ENCODE data around the gene CEP19. TPM values are rescaled to one million over a fixed set of nuclear protein-coding genes. Genes with fewer than 3 reads are reported as not detected.

The CEP19 gene
- total RNA-seq, 1 donor from 2014 or later = 10.6 TPM

- DNase-seq (ENCODE audit: low spot score in 2 of 2) (peak in 1 of 2 donors; percentile 76), FAIRE-seq (no peak)
Measured at GRCh38 chr3:196712514-196713413, 714 bp upstream of the CEP19 start.

- FAIRE-seq (no peak), DNase-seq (ENCODE audit: low spot score in 2 of 2) (no peak)
Measured at GRCh38 chr3:196708467-196708866, 3.6 kb downstream of the CEP19 start.

- FAIRE-seq = no peak
- DNase-seq (ENCODE audit: low spot score in 2 of 2) = no peak
Measured at GRCh38 chr3:196707566-196707965, 4.5 kb downstream of the CEP19 start.

DNA sequence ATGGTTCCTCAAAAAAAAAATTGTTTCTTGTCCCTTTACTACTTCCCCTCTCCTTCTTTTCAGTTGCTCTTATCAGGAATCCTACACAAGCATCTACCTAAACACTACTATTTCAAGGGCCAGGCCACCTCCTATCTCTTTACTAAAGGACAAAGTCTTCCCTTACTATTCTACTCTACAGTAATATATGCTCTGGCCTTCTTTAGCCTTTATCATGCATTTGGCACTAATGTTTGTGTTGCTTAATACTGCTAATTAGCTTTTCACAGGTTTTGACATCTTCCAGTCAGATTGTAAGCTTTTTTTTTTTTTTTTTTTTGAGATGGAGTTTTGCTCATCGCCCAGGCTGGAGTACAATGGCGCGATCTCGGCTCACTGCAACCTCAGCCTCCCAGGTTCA is 5.3 kb downstream of the CEP19 start:
- no peak for DNase-seq (ENCODE audit: low spot score in 2 of 2)
- FAIRE-seq = no peak

GRCh38 chr3:196706327-196706726 is 5.7 kb downstream of the CEP19 start:
- FAIRE-seq = no peak
- no peak for DNase-seq (ENCODE audit: low spot score in 2 of 2)

DNA sequence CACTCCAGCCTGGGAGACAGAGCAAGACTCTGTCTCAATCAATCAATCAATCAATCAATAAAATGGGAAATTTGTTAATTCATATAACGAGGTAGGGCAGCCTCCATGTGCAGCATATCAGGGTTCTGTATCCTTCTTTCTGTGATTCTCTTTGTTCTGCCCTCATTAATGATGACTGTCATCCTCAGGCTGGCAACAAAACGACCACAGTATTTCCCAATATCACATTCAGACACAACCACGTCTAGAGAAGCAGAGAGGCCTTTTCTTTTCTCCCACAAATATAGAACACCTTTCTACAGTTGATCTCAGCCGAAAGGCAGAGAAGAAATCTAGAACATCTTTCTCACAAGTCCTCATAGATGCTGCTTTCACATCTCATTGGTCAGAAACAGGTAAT is 11.2 kb downstream of the CEP19 start:
- FAIRE-seq (no peak), DNase-seq (ENCODE audit: low spot score in 2 of 2) (no peak)

- DNase-seq (ENCODE audit: low spot score in 2 of 2) (no peak), FAIRE-seq (no peak)
Measured at GRCh38 chr3:196699749-196700148, 12.3 kb downstream of the CEP19 start.

GRCh38 chr3:196697270-196697669 is 14.8 kb downstream of the CEP19 start:
- DNase-seq (ENCODE audit: low spot score in 2 of 2) = no peak
- no peak for FAIRE-seq

GRCh38 chr3:196695849-196696226 is 16.2 kb downstream of the CEP19 start:
- DNase-seq (ENCODE audit: low spot score in 2 of 2) (no peak), FAIRE-seq (no peak)

- FAIRE-seq (no peak), DNase-seq (ENCODE audit: low spot score in 2 of 2) (no peak)
Measured at GRCh38 chr3:196694941-196695848, 16.9 kb downstream of the CEP19 start.

- FAIRE-seq (no peak), DNase-seq (ENCODE audit: low spot score in 2 of 2) (peak in 1 of 2 donors; percentile 42)
Measured at GRCh38 chr3:196694202-196694638, 17.8 kb downstream of the CEP19 start.

DNA sequence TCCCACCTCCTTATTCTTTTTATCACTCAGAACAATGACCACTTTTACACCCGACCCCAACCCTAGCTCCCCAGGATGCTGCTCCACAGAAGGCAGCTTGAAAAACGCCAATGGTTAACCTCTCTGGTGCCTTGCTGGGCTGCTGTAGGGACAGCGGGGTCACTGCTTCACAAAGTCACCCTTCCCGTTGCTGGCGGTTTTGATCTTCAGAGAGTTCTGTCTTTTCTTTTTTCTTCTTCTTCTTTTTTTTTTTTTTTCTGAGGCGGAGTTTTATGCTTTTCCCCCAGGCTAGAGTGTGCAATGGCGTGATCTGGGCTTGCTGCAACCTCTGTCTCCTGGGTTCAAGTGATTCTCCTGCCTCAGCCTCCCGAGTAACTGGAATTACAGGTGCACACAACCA is 20.7 kb downstream of the CEP19 start:
- FAIRE-seq (no peak), DNase-seq (ENCODE audit: low spot score in 2 of 2) (no peak)

GRCh38 chr3:196689941-196690660 is 21.9 kb downstream of the CEP19 start:
- DNase-seq (ENCODE audit: low spot score in 2 of 2) (no peak), FAIRE-seq (no peak)

DNA sequence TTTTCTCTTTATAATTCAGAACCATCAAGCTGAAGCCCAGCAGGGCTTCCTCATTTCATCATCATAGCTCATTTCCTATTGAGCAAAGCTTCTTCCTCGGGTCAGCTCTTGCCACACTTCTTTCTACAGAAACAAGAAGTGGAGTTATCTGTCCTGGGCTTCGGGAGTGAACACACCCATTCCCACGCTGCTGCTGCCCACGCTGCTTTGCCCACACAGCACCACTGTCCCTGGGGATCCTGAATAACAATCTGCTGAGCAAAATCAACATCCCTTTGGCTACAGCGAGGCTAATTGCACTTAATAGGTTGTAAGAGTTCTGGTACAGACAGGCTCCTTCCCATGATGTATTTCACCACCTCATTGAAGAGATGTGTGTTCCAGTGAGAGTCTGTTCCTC is 23.7 kb downstream of the CEP19 start:
- peak in 1 of 2 donors; percentile 45 for DNase-seq (ENCODE audit: low spot score in 2 of 2)
- no peak for FAIRE-seq

DNA sequence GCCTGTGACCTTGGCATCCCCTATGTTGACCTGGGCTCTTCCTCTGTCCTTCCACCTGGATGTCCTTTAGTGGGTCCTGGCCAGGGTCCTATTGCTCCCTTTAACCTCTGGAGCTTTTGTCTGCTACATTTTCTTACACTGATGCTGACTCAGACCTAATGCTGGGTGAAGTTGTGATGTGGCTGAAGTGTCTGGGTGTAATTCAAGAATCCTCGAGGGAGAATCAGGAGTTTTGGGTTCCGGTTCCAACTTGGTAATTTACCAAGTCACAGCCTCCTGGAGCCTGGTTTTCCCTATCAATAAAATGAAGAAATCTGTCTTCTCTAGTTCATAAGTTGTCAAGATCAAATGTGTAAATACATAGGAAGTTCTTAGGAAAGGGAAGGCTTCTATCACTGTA is 25.6 kb downstream of the CEP19 start:
- no peak for FAIRE-seq
- no peak for DNase-seq (ENCODE audit: low spot score in 2 of 2)

- peak; percentile 51 to 67 for DNase-seq (ENCODE audit: low spot score in 2 of 2)
- no peak for FAIRE-seq
Measured at GRCh38 chr3:196684548-196685407, 27.3 kb downstream of the CEP19 start.

GRCh38 chr3:196677931-196678330 is 34.1 kb downstream of the CEP19 start:
- no peak for FAIRE-seq
- no peak for DNase-seq (ENCODE audit: low spot score in 2 of 2)

- DNase-seq (ENCODE audit: low spot score in 2 of 2) (no peak), FAIRE-seq (no peak)
Measured at GRCh38 chr3:196677353-196677752, 34.7 kb downstream of the CEP19 start.

DNA sequence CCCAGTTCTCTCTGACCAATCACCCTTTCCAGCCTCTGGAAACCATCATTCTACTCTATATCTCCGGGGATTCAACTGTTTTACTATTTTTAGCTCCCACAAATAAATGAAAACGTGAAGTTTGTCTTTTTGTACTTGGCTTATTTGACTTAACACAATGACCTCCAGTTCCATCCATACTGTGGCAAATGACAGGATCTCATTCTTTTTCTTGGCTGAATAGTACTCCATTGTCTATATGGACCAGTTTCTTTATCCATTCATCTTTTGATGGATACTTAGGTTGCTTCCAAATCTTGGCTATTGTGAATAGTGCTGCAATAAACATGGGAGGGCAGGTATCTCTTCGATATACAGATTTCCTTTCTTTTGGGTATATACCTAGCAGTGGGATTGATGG is 38.4 kb downstream of the CEP19 start:
- no peak for DNase-seq (ENCODE audit: low spot score in 2 of 2)
- no peak for FAIRE-seq

GRCh38 chr3:196670339-196670738 is 41.7 kb downstream of the CEP19 start:
- DNase-seq (ENCODE audit: low spot score in 2 of 2) = no peak
- FAIRE-seq = no peak
